Measurements from ENCODE around the gene SLC43A2.
A peak's percentile ranks its signal among the peaks of the same experiment; 100 is the strongest.
"Not testable (repeated sequence)": the region's sequence is repeated elsewhere in the genome, so short reads cannot be mapped to it uniquely, and the experiment has no call there.

SLC43A2 gene

GRCh38 chr17:1588821-1589585 is 39.6 kb downstream of the SLC43A2 start:
- DNase-seq, result no peak

GRCh38 chr17:1584167-1584566 is 44.5 kb downstream of the SLC43A2 start:
- no peak for DNase-seq

GRCh38 chr17:1583556-1583955 is 45.1 kb downstream of the SLC43A2 start:
- no peak for DNase-seq

- no peak for DNase-seq
Measured at GRCh38 chr17:1582374-1582773, 46.3 kb downstream of the SLC43A2 start.

- DNase-seq, result no peak
Measured at GRCh38 chr17:1580979-1581676, 47.5 kb downstream of the SLC43A2 start.

GRCh38 chr17:1578029-1578428 is 50.6 kb downstream of the SLC43A2 start:
- DNase-seq, result no peak

- no peak for DNase-seq
Measured at GRCh38 chr17:1577583-1578013, 51.0 kb downstream of the SLC43A2 start.

GRCh38 chr17:1577182-1577581 is 51.5 kb downstream of the SLC43A2 start:
- DNase-seq, result no peak

GRCh38 chr17:1576500-1576899 is 52.1 kb downstream of the SLC43A2 start:
- DNase-seq, result no peak

GRCh38 chr17:1574697-1575471 is 53.8 kb downstream of the SLC43A2 start:
- peak; percentile 22 for DNase-seq

- DNase-seq, result peak; percentile 46
Measured at GRCh38 chr17:1573932-1574696, 54.5 kb downstream of the SLC43A2 start.

GRCh38 chr17:1572646-1573045 is 56.0 kb downstream of the SLC43A2 start:
- not testable (repeated sequence) for DNase-seq

- DNase-seq, result no peak
Measured at GRCh38 chr17:1571341-1571704, 57.3 kb downstream of the SLC43A2 start.

GRCh38 chr17:1568950-1569810 is 59.5 kb downstream of the SLC43A2 start:
- no peak for DNase-seq

GRCh38 chr17:1566505-1567199 is 62.0 kb downstream of the SLC43A2 start:
- DNase-seq, result no peak

- no peak for DNase-seq
Measured at GRCh38 chr17:1565877-1566276, 62.8 kb downstream of the SLC43A2 start.

- no peak for DNase-seq
Measured at GRCh38 chr17:1563786-1564613, 64.6 kb downstream of the SLC43A2 start.

- not testable (repeated sequence) for DNase-seq
Measured at GRCh38 chr17:1563471-1563785, 65.2 kb downstream of the SLC43A2 start.

GRCh38 chr17:1562176-1562643 is 66.4 kb downstream of the SLC43A2 start:
- no peak for DNase-seq

All from NCI-H1694 treated with DMSO at 0.1 percent for 48 hours (cell line).